Measurements from ENCODE around the gene POP4.
A peak's percentile ranks its signal among the peaks of the same experiment; 100 is the strongest.

Gene POP4

GRCh38 chr19:29577649-29577963 is 28.5 kb upstream of the POP4 start:
- DNase-seq, result no peak

- no peak for DNase-seq
Observed at GRCh38 chr19:29578349-29578748, 27.7 kb upstream of the POP4 start.

- DNase-seq, result no peak
Observed at GRCh38 chr19:29579308-29579910, 26.7 kb upstream of the POP4 start.

GRCh38 chr19:29581398-29581797 is 24.7 kb upstream of the POP4 start:
- no peak for DNase-seq

GRCh38 chr19:29583196-29583999 is 22.7 kb upstream of the POP4 start:
- DNase-seq, result no peak

GRCh38 chr19:29586401-29586800 is 19.7 kb upstream of the POP4 start:
- no peak for DNase-seq

- no peak for DNase-seq
Observed at GRCh38 chr19:29587059-29587458, 19.0 kb upstream of the POP4 start.

- no peak for DNase-seq
Observed at GRCh38 chr19:29587518-29587986, 18.5 kb upstream of the POP4 start.

GRCh38 chr19:29588095-29588494 is 18.0 kb upstream of the POP4 start:
- DNase-seq, result no peak

- no peak for DNase-seq
Observed at GRCh38 chr19:29590278-29590677, 15.8 kb upstream of the POP4 start.

GRCh38 chr19:29591670-29592069 is 14.4 kb upstream of the POP4 start:
- DNase-seq, result no peak

GRCh38 chr19:29593869-29594268 is 12.2 kb upstream of the POP4 start:
- DNase-seq, result no peak

- no peak for DNase-seq
Observed at GRCh38 chr19:29596080-29596727, 9.9 kb upstream of the POP4 start.

GRCh38 chr19:29596885-29597525 is 9.1 kb upstream of the POP4 start:
- no peak for DNase-seq

GRCh38 chr19:29598036-29598435 is 8.0 kb upstream of the POP4 start:
- DNase-seq, result no peak

- no peak for DNase-seq
Observed at GRCh38 chr19:29598496-29598895, 7.6 kb upstream of the POP4 start.

- DNase-seq, result no peak
Observed at GRCh38 chr19:29603308-29603707, 2.8 kb upstream of the POP4 start.

- DNase-seq, result no peak
Observed at GRCh38 chr19:29606420-29606747, 301 bp downstream of the POP4 start.

- no peak for DNase-seq
Observed at GRCh38 chr19:29609636-29610035, 3.6 kb downstream of the POP4 start.

- no peak for DNase-seq
Observed at GRCh38 chr19:29610213-29610573, 4.1 kb downstream of the POP4 start.

- peak; percentile 34 for DNase-seq
Observed at GRCh38 chr19:29610574-29611271, 4.6 kb downstream of the POP4 start.

GRCh38 chr19:29612121-29612520 is 6.0 kb downstream of the POP4 start:
- no peak for DNase-seq

All from NCI-H510A (cell line).